ENCODE measurements around the gene RHOF. TPM values are rescaled to one million over a fixed set of nuclear protein-coding genes. Genes with fewer than 3 reads are reported as not detected.

Gene RHOF
- total and polyA plus RNA-seq, 2 of the 13 experiments (the other 11 are each of a cell fraction or from before 2014, with no cell fraction given) = 14.6 to 32.2 TPM

DNA sequence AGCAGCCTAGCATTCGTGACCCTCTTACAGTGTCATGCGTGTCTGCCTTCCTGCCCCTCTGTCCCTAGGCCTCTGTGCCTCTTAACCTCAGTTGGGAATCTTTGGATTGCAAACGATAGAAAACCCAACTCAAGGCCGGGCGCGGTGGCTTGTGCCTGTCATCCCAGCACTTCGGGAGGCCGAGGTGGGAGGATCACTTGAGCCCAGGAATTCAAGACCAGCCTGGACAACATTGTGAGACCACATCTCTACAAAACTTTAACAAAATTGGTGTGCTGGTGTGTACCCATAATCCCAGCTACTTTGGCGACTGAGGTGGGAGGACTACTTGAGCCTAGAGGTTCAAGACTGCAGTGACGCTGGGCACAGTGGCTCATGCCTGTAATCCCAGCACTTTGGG, 44.2 kb downstream of the RHOF start (continued):
- TF ChIP-seq, protein P1, sequence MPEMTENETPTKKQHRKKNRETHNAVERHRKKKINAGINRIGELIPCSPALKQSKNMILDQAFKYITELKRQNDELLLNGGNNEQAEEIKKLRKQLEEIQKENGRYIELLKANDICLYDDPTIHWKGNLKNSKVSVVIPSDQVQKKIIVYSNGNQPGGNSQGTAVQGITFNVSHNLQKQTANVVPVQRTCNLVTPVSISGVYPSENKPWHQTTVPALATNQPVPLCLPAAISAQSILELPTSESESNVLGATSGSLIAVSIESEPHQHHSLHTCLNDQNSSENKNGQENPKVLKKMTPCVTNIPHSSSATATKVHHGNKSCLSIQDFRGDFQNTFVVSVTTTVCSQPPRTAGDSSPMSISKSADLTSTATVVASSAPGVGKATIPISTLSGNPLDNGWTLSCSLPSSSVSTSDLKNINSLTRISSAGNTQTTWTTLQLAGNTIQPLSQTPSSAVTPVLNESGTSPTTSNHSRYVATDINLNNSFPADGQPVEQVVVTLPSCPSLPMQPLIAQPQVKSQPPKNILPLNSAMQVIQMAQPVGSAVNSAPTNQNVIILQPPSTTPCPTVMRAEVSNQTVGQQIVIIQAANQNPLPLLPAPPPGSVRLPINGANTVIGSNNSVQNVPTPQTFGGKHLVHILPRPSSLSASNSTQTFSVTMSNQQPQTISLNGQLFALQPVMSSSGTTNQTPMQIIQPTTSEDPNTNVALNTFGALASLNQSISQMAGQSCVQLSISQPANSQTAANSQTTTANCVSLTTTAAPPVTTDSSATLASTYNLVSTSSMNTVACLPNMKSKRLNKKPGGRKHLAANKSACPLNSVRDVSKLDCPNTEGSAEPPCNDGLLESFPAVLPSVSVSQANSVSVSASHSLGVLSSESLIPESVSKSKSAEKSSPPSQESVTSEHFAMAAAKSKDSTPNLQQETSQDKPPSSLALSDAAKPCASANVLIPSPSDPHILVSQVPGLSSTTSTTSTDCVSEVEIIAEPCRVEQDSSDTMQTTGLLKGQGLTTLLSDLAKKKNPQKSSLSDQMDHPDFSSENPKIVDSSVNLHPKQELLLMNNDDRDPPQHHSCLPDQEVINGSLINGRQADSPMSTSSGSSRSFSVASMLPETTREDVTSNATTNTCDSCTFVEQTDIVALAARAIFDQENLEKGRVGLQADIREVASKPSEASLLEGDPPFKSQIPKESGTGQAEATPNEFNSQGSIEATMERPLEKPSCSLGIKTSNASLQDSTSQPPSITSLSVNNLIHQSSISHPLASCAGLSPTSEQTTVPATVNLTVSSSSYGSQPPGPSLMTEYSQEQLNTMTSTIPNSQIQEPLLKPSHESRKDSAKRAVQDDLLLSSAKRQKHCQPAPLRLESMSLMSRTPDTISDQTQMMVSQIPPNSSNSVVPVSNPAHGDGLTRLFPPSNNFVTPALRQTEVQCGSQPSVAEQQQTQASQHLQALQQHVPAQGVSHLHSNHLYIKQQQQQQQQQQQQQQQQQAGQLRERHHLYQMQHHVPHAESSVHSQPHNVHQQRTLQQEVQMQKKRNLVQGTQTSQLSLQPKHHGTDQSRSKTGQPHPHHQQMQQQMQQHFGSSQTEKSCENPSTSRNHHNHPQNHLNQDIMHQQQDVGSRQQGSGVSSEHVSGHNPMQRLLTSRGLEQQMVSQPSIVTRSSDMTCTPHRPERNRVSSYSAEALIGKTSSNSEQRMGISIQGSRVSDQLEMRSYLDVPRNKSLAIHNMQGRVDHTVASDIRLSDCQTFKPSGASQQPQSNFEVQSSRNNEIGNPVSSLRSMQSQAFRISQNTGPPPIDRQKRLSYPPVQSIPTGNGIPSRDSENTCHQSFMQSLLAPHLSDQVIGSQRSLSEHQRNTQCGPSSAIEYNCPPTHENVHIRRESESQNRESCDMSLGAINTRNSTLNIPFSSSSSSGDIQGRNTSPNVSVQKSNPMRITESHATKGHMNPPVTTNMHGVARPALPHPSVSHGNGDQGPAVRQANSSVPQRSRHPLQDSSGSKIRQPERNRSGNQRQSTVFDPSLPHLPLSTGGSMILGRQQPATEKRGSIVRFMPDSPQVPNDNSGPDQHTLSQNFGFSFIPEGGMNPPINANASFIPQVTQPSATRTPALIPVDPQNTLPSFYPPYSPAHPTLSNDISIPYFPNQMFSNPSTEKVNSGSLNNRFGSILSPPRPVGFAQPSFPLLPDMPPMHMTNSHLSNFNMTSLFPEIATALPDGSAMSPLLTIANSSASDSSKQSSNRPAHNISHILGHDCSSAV (CRISPR knock-in tag; IDR thresholded peaks at IDR 0.05; ENCODE audit: borderline replicate concordance) = no peak
- TF ChIP-seq, protein P2, sequence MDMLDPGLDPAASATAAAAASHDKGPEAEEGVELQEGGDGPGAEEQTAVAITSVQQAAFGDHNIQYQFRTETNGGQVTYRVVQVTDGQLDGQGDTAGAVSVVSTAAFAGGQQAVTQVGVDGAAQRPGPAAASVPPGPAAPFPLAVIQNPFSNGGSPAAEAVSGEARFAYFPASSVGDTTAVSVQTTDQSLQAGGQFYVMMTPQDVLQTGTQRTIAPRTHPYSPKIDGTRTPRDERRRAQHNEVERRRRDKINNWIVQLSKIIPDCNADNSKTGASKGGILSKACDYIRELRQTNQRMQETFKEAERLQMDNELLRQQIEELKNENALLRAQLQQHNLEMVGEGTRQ (IDR thresholded peaks at IDR 0.05; ENCODE audit: low read depth, low read length) = no peak
- TF ChIP-seq, protein P2 (CRISPR knock-in tag; IDR thresholded peaks at IDR 0.05; ENCODE audit: borderline replicate concordance) = no peak
- TF ChIP-seq EZH2 (conservative IDR thresholded peaks at IDR 0.05; ENCODE audit: low read depth, low read length) (no peak), ZFP62 (CRISPR knock-in tag; IDR thresholded peaks at IDR 0.05) (no peak), TARDBP (CRISPR knock-in tag; IDR thresholded peaks at IDR 0.05) (no peak), ZBTB42 (CRISPR knock-in tag; IDR thresholded peaks at IDR 0.05) (no peak), SP4 (CRISPR knock-in tag; IDR thresholded peaks at IDR 0.05) (peak; percentile 54; the same call in 1 of the 2 replicates), ZNF891 (CRISPR knock-in tag; IDR thresholded peaks at IDR 0.05) (peak; percentile 27; the same call in 1 of the 2 replicates), IKZF1 (IDR thresholded peaks at IDR 0.05) (no peak), ZNF205 (CRISPR knock-in tag; IDR thresholded peaks at IDR 0.05) (no peak), ELF3 (CRISPR knock-in tag; IDR thresholded peaks at IDR 0.05) (no peak)
- TF ChIP-seq, protein P3, sequence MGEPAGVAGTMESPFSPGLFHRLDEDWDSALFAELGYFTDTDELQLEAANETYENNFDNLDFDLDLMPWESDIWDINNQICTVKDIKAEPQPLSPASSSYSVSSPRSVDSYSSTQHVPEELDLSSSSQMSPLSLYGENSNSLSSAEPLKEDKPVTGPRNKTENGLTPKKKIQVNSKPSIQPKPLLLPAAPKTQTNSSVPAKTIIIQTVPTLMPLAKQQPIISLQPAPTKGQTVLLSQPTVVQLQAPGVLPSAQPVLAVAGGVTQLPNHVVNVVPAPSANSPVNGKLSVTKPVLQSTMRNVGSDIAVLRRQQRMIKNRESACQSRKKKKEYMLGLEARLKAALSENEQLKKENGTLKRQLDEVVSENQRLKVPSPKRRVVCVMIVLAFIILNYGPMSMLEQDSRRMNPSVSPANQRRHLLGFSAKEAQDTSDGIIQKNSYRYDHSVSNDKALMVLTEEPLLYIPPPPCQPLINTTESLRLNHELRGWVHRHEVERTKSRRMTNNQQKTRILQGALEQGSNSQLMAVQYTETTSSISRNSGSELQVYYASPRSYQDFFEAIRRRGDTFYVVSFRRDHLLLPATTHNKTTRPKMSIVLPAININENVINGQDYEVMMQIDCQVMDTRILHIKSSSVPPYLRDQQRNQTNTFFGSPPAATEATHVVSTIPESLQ (CRISPR knock-in tag; conservative IDR thresholded peaks at IDR 0.05) = no peak
- TF ChIP-seq, protein P4, sequence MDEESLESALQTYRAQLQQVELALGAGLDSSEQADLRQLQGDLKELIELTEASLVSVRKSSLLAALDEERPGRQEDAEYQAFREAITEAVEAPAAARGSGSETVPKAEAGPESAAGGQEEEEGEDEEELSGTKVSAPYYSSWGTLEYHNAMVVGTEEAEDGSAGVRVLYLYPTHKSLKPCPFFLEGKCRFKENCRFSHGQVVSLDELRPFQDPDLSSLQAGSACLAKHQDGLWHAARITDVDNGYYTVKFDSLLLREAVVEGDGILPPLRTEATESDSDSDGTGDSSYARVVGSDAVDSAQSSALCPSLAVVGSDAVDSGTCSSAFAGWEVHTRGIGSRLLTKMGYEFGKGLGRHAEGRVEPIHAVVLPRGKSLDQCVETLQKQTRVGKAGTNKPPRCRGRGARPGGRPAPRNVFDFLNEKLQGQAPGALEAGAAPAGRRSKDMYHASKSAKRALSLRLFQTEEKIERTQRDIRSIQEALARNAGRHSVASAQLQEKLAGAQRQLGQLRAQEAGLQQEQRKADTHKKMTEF (CRISPR knock-in tag; IDR thresholded peaks at IDR 0.05) = no peak
- TF ChIP-seq, protein P5, sequence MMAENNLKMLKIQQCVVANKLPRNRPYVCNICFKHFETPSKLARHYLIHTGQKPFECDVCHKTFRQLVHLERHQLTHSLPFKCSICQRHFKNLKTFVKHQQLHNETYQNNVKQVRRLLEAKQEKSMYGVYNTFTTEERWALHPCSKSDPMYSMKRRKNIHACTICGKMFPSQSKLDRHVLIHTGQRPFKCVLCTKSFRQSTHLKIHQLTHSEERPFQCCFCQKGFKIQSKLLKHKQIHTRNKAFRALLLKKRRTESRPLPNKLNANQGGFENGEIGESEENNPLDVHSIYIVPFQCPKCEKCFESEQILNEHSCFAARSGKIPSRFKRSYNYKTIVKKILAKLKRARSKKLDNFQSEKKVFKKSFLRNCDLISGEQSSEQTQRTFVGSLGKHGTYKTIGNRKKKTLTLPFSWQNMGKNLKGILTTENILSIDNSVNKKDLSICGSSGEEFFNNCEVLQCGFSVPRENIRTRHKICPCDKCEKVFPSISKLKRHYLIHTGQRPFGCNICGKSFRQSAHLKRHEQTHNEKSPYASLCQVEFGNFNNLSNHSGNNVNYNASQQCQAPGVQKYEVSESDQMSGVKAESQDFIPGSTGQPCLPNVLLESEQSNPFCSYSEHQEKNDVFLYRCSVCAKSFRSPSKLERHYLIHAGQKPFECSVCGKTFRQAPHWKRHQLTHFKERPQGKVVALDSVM (CRISPR knock-in tag; IDR thresholded peaks at IDR 0.05) = peak; percentile 89

Data from HepG2 (cell line).